HUES64 (cell line): Measurements from ENCODE around the gene PRPF4.
"Not testable (repeated sequence)": the region's sequence is repeated elsewhere in the genome, so short reads cannot be mapped to it uniquely, and the experiment has no call there.

Source experiments
- H3K27ac ChIP-seq: 2 replicates; pipeline ENCODE4 v1.7.0; 2013; ENCODE audit warnings: low read depth, low read length, inconsistent platforms
- H3K27me3 ChIP-seq: 2 replicates; pipeline ENCODE4 v1.6.1; 2013; ENCODE audit warnings: mild to moderate bottlenecking, low read length; ENCODE audit not compliant: insufficient read depth
- H3K36me3 ChIP-seq: 2 replicates; pipeline ENCODE4 v1.6.1; 2013; ENCODE audit warnings: mild to moderate bottlenecking, low read length; ENCODE audit not compliant: insufficient read depth
- H3K4me1 ChIP-seq: 2 replicates; pipeline ENCODE4 v1.6.1; 2013; ENCODE audit warnings: mild to moderate bottlenecking, low read length, moderate library complexity; ENCODE audit not compliant: insufficient read depth
- H3K4me3 ChIP-seq: 2 replicates; pipeline ENCODE4 v1.5.1; 2013; ENCODE audit warnings: mild to moderate bottlenecking, low read length, moderate library complexity
- H3K9ac ChIP-seq: 2 replicates; pipeline ENCODE4 v1.6.1; 2013; ENCODE audit warnings: mild to moderate bottlenecking, low read depth, low read length
- H3K9me3 ChIP-seq: 2 replicates; pipeline ENCODE4 v1.6.1; 2013; ENCODE audit warnings: low read depth, low read length; ENCODE audit not compliant: insufficient read depth
- WGBS: fragments of 150-250, 120-280 bp; methylation state at CpG from one replicate; pipeline ENCODE4 v1.1.7; 2013; ENCODE audit warnings: missing lambda C conversion rate; 5-methylcytosine and 5-hydroxymethylcytosine counted together

The PRPF4 gene

GRCh38 chr9:113246928-113247327, 28.5 kb upstream of the PRPF4 start:
- Histone ChIP-seq H3K27me3 (no peaks in the 10 kb centered on the region), H3K4me1 (no peaks in the 10 kb centered on the region), H3K9me3 (no peaks in the 10 kb centered on the region), H3K27ac (no peak overlapping the region), H3K36me3 (no peaks in the 10 kb centered on the region), H3K4me3 (no peak overlapping the region), H3K9ac (no peak overlapping the region)
- 93% methylated on average over 6 of the region's 6 CpGs for WGBS

- Histone ChIP-seq H3K4me1 (no peaks in the 10 kb centered on the region), H3K9ac (no peak overlapping the region), H3K36me3 (no peaks in the 10 kb centered on the region), H3K9me3 (no peaks in the 10 kb centered on the region), H3K4me3 (no peak overlapping the region), H3K27ac (no peak overlapping the region), H3K27me3 (no peaks in the 10 kb centered on the region)
These were observed 27.8 kb upstream of the PRPF4 start for GRCh38 chr9:113247640-113248039.

GRCh38 chr9:113249661-113250060, 25.8 kb upstream of the PRPF4 start:
- not testable (repeated sequence) for H3K4me1 ChIP-seq, H3K4me3 ChIP-seq, H3K9ac ChIP-seq, H3K36me3 ChIP-seq, H3K9me3 ChIP-seq, H3K27ac ChIP-seq, H3K27me3 ChIP-seq
- WGBS, result 100% methylated on average over 1 of the region's 2 CpGs

DNA sequence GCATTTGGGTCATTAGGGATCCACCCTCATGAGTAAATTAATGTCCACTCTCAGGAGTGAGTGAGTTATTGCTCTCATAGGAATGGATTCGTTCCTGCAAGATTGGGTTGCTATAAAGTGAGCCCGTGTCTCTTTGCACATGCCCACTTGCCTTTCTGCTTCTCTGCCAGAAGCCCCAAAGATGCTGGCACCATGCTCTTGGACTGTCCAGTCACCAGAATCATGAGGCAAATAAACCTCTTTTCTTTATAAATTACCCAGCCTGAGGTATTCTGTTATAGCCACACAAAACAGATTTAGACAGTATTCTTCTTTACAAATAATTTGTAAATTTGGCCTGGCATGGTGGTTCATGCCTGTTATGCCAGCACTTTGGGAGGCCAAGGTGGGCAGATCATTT, 24.7 kb upstream of the PRPF4 start:
- WGBS, result 95% methylated on average over 2 of the region's 2 CpGs
- H3K4me1 ChIP-seq, result no peaks in the 10 kb centered on the region
- H3K27me3 ChIP-seq, result no peaks in the 10 kb centered on the region
- H3K27ac ChIP-seq, result no peak overlapping the region
- H3K4me3 ChIP-seq, result no peak overlapping the region
- H3K36me3 ChIP-seq, result no peaks in the 10 kb centered on the region
- H3K9me3 ChIP-seq, result no peaks in the 10 kb centered on the region
- H3K9ac ChIP-seq, result no peak overlapping the region

- WGBS, result 85% methylated on average over 1 of the region's 1 CpG
- no peaks in the 10 kb centered on the region for H3K9me3 ChIP-seq
These were observed 20.5 kb upstream of the PRPF4 start for GRCh38 chr9:113254991-113255390.

DNA sequence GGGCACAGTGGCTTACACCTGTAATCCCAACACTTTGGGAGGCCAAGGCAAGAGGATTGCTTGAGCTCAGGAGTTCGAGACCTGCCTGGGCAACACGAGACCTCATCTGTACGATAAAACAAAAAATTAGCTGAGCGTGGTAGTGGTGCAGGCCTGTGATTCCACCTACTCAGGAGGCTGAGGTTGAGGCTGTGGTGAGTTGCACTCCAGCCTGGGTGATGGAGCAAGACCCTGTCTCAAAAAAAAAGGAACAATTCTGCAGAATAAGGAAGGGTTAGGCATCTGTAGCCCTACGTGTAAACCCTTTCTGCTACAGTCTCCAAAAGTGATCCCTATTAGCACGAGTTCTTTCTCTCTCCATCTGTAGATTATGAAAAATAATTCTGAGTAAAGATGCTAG, 20.0 kb upstream of the PRPF4 start:
- no peaks in the 10 kb centered on the region for H3K4me1 ChIP-seq
- no peaks in the 10 kb centered on the region for H3K9me3 ChIP-seq
- peaks cover 36% of the 10 kb centered on the region for H3K36me3 ChIP-seq
- H3K9ac ChIP-seq, result no peak overlapping the region
- no peak overlapping the region for H3K4me3 ChIP-seq
- H3K27me3 ChIP-seq, result no peaks in the 10 kb centered on the region
- WGBS, result 94% methylated on average over 6 of the region's 6 CpGs
- no peak overlapping the region for H3K27ac ChIP-seq

More at GRCh38 chr9:113254991-113255390, 20.5 kb upstream of the PRPF4 start:
- H3K27me3 ChIP-seq, result no peaks in the 10 kb centered on the region
- no peak overlapping the region for H3K4me3 ChIP-seq
- H3K27ac ChIP-seq, result no peak overlapping the region
- no peak overlapping the region for H3K9ac ChIP-seq
- H3K4me1 ChIP-seq, result no peaks in the 10 kb centered on the region
- peaks cover 32% of the 10 kb centered on the region for H3K36me3 ChIP-seq

- Histone ChIP-seq H3K4me1 (no peaks in the 10 kb centered on the region), H3K27ac (no peak overlapping the region)
These were observed 17.6 kb upstream of the PRPF4 start for GRCh38 chr9:113257863-113258262.

DNA sequence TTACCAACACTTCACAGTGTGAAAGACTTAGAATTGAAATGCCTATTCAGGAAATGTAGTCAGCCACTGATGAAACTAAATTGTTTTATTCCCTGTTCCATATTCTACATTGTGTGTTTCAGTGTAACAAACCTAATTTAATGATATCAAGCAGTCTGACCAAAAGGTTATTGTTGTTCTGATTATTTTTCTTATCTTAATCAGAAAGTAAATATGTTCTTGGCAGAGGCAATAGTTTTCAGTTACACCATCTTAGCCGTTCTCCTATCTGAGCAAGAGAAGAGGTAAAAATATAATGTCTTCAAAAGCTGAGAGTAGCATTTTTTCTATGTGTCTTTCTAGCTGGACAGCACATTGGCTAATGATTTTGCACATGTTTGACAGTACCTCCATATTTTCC, 17.2 kb upstream of the PRPF4 start:
- 100% methylated on average over 1 of the region's 1 CpG for WGBS
- no peaks in the 10 kb centered on the region for H3K27me3 ChIP-seq
- H3K27ac ChIP-seq, result no peak overlapping the region
- H3K4me3 ChIP-seq, result no peak overlapping the region
- no peaks in the 10 kb centered on the region for H3K4me1 ChIP-seq
- H3K36me3 ChIP-seq, result peaks cover 55% of the 10 kb centered on the region
- H3K9ac ChIP-seq, result no peak overlapping the region
- no peaks in the 10 kb centered on the region for H3K9me3 ChIP-seq

More at GRCh38 chr9:113257863-113258262, 17.6 kb upstream of the PRPF4 start:
- no peaks in the 10 kb centered on the region for H3K9me3 ChIP-seq
- H3K36me3 ChIP-seq, result peaks cover 52% of the 10 kb centered on the region
- WGBS, result 96% methylated on average over 3 of the region's 3 CpGs
- H3K4me3 ChIP-seq, result no peak overlapping the region
- no peaks in the 10 kb centered on the region for H3K27me3 ChIP-seq
- no peak overlapping the region for H3K9ac ChIP-seq

- H3K36me3 ChIP-seq, result peaks cover 55% of the 10 kb centered on the region
- H3K4me3 ChIP-seq, result no peak overlapping the region
- no peaks in the 10 kb centered on the region for H3K4me1 ChIP-seq
- WGBS, result 89% methylated on average over 1 of the region's 1 CpG
- H3K9me3 ChIP-seq, result no peaks in the 10 kb centered on the region
- H3K9ac ChIP-seq, result no peak overlapping the region
- no peaks in the 10 kb centered on the region for H3K27me3 ChIP-seq
- no peak overlapping the region for H3K27ac ChIP-seq
These were observed 13.4 kb upstream of the PRPF4 start for GRCh38 chr9:113261917-113262671.

DNA sequence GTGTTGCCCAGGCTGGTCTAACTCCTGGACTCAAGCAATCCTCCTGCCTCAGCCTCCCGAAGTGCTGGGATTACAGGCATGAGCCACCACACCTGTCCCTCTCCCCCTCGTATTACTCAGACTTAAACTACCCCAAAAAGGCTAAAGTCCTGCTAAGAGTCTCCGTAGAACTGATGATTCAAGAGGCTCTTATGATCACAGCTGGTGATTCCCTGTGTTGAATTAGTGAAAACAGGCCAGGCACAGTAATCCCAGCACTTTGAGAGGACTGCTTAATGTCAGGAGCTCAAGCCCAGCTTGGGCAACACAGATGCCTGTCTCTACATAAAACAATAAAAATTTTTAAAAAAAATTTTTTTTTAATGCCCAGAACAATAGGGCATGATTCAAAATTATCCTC, 9.3 kb upstream of the PRPF4 start:
- WGBS, result 90% methylated on average over 3 of the region's 3 CpGs
- no peaks in the 10 kb centered on the region for H3K4me1 ChIP-seq
- no peak overlapping the region for H3K27ac ChIP-seq
- H3K9ac ChIP-seq, result no peak overlapping the region
- no peaks in the 10 kb centered on the region for H3K27me3 ChIP-seq
- no peaks in the 10 kb centered on the region for H3K9me3 ChIP-seq
- H3K36me3 ChIP-seq, result peaks cover 53% of the 10 kb centered on the region
- no peak overlapping the region for H3K4me3 ChIP-seq

GRCh38 chr9:113267911-113268566, 7.4 kb upstream of the PRPF4 start:
- peaks cover 59% of the 10 kb centered on the region for H3K36me3 ChIP-seq
- H3K9me3 ChIP-seq, result no peaks in the 10 kb centered on the region
- no peak overlapping the region for H3K9ac ChIP-seq
- H3K4me3 ChIP-seq, result no peak overlapping the region
- WGBS, result 98% methylated on average over 4 of the region's 4 CpGs
- H3K27ac ChIP-seq, result no peak overlapping the region
- H3K4me1 ChIP-seq, result no peaks in the 10 kb centered on the region
- H3K27me3 ChIP-seq, result no peaks in the 10 kb centered on the region
